ENCODE results near the gene FAM222A.

Gene FAM222A

GRCh38 chr12:109673884-109674283, 39.7 kb upstream of the FAM222A start:
- H3K4me3 ChIP-seq (ENCODE audit: low read depth, low read length), result no peak overlapping the region
- no peak for TF ChIP-seq CTCF (IDR thresholded peaks at IDR 0.05; ENCODE audit: low read depth, low read length)
- in situ Hi-C loops (cut with HindIII; ENCODE audit: low sequenced_read_pairs), result no loop called here
- no peak for DNase-seq (ENCODE audit: low read depth, low spot score)

GRCh38 chr12:109675411-109675810, 38.2 kb upstream of the FAM222A start:
- no peak for TF ChIP-seq CTCF (IDR thresholded peaks at IDR 0.05; ENCODE audit: low read depth, low read length)
- H3K4me3 ChIP-seq (ENCODE audit: low read depth, low read length), result no peak overlapping the region
- in situ Hi-C loops (cut with HindIII; ENCODE audit: low sequenced_read_pairs), result no loop called here
- no peak for DNase-seq (ENCODE audit: low read depth, low spot score)

GRCh38 chr12:109677279-109677691, 36.3 kb upstream of the FAM222A start:
- in situ Hi-C loops (cut with HindIII; ENCODE audit: low sequenced_read_pairs), result no loop called here
- DNase-seq (ENCODE audit: low read depth, low spot score), result no peak
- TF ChIP-seq CTCF (IDR thresholded peaks at IDR 0.05; ENCODE audit: low read depth, low read length), result no peak
- no peak overlapping the region for H3K4me3 ChIP-seq (ENCODE audit: low read depth, low read length)

DNA sequence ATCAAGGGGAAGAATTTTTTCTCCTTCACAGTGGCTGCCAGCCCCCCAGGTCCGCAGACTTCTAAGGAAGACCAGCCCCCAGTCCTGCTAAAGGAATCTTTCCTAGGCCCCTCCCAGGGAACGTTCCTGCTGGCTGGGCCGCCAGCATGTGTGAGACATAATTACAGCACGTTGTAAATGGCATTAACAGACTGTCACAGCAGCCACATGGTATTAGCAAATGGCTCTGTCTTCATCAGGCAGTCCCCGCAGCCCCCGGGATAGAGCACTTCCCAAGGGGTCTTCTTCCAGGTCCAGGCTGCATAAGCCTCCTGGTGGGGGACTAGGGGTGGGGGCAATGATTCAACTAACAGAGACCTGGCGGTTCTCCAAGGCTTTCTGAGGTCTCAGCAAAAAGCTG, 34.9 kb upstream of the FAM222A start:
- no peak for TF ChIP-seq CTCF (IDR thresholded peaks at IDR 0.05; ENCODE audit: low read depth, low read length)
- in situ Hi-C loops (cut with HindIII; ENCODE audit: low sequenced_read_pairs), result no loop called here
- no peak for DNase-seq (ENCODE audit: low read depth, low spot score)
- H3K4me3 ChIP-seq (ENCODE audit: low read depth, low read length), result no peak overlapping the region

DNA sequence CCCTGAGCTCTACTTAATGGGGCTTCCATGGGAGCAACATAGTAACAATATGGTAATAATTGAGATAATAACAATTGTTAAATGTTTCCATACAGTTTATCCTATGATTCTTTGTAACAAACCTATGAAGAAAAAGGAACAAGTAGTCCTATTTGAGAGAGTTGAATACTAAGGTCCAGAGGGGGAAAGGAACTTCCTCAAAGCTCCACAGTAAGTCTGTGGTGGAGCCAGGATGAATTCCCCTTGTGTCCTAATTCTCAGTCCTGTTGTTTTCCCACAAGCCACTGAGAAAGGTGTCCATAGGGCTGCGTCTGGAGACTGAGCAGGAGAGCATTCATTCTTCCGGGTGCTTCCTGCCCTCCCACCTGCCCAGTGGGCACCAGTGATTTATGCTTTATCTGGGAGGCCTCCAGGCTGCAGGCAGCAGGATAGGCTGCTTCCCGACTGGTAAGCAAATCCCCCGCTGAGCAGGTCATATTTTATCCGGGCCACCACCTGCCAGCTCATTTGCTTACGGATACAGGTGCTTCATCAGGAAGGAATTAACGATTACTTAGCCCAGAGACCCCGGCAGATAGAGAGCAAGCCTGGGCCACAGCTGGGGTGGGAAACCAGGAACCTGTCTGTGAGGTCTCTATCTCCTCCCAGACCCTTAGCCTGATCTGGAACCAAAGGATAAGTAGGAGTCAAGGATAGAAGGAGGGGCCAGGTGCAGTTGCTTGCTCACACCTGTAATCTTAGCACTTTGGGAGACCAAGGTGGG, 33.9 kb upstream of the FAM222A start:
- no peak for TF ChIP-seq CTCF (IDR thresholded peaks at IDR 0.05; ENCODE audit: low read depth, low read length)
- in situ Hi-C loops (cut with HindIII; ENCODE audit: low sequenced_read_pairs), result no loop called here
- DNase-seq (ENCODE audit: low read depth, low spot score), result no peak
- no peak overlapping the region for H3K4me3 ChIP-seq (ENCODE audit: low read depth, low read length)

DNA sequence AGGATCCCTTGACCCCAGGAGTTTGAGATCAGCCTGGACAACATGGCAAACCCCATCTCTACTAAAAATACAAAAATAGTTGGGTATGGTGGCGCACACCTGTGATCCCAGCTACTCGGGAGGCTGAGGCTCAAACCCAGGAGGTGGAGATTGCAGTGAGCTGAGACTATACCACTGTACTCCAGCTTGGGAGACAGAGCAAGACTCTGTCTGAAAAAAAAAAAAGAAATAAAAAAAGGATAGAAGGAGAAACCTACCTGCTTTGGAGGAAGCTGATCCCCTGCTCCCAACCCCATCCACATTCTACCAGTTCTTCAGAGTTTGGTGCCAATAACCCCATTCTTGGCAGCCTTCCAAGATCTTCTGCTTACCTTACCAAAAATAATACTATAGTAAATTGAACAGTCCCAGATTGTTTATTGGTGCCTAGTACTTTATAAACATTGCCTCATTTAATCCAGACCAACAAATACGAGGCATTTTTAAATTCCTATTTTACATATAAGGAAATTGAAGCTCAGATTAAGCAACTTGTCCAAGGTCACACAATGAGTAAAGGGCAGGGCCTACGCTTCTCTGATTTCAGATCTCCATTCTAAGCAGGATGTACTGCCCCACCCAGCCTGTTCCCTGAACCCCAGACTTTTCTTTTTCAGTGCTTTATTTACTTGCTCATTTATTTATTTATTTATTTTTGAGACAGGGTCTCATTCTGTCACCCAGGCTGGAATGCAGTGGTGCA, 33.2 kb upstream of the FAM222A start:
- TF ChIP-seq CTCF (IDR thresholded peaks at IDR 0.05; ENCODE audit: low read depth, low read length), result no peak
- DNase-seq (ENCODE audit: low read depth, low spot score), result no peak
- in situ Hi-C loops (cut with HindIII; ENCODE audit: low sequenced_read_pairs), result no loop called here
- no peak overlapping the region for H3K4me3 ChIP-seq (ENCODE audit: low read depth, low read length)

Data from astrocyte of the spinal cord (primary cell).